ENCODE results near the gene NPAS2. TPM values are rescaled to one million over a fixed set of nuclear protein-coding genes. Genes with fewer than 3 reads are reported as not detected.

Gene NPAS2
- total RNA-seq, 6 donors from 2014 or later: 13.8 to 52.5 (median 23.0) TPM

DNA sequence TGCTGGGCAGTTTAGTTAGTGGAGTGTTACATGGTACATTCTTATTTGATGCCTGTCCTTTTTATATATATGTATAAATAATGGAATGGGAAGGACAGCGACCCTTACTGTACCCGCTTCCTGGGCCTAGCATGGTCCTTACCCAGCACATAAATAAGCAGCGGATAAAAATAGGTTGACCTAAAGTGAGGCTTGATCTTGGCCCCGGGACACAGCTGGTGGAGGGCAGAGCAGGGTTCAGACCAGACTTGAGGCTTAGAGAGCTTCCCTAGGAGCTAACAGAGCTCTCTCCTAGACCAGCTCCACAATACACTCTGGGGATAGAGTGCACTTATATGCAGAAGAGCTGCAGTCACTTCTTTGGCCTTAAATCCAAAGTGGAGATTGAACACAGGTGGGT lies 135.3 kb downstream of the NPAS2 start:
- TF ChIP-seq POLR2AphosphoS5 (IDR thresholded peaks at IDR 0.05): no peak
- TF ChIP-seq POLR2A (IDR thresholded peaks at IDR 0.05): no peak
- DNase-seq (no peak), ATAC-seq (ENCODE audit: low FRiP score in 2 of 2) (no peak)
- H3K4me3 ChIP-seq: no peak overlapping the region
- no peak overlapping the region for H3K27ac ChIP-seq
- peaks cover 5 to 15% (median 10%) of the 10 kb centered on the region in 4 donors for H3K4me1 ChIP-seq
- no peaks in the 10 kb centered on the region for H3K9me3 ChIP-seq
- no peaks in the 10 kb centered on the region for H3K36me3 ChIP-seq
- no peaks in the 10 kb centered on the region for H3K27me3 ChIP-seq
- WGBS, 2 donors: 88 to 90% methylated on average over 4 of the region's 4 CpGs

DNA sequence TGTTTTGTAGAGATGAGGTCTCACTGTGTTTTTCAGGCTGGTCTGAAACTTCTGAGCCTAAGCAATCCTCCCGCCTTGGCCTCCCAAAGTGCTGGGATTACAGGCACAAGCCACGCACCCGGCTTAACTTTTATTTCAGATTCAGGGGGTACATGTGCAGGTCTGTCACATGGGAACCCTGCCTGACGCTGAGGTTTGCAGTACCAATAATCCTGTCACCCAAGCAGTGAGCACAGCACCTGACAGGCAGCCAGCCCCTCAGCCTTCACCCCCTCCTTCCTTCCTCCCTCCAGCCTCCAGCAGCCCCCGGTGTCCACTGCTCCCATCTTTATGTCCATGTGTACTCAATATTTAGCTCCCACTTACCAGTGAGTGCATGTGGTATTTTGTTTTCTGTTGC lies 136.1 kb downstream of the NPAS2 start:
- DNase-seq: no peak
- WGBS, 2 donors: 97 to 100% methylated on average over 5 of the region's 5 CpGs
- Histone ChIP-seq H3K27me3 (no peaks in the 10 kb centered on the region), H3K36me3 (no peaks in the 10 kb centered on the region), H3K4me1 (peaks cover 5 to 15% (median 10%) of the 10 kb centered on the region in 4 donors), H3K4me3 (no peak overlapping the region), H3K27ac (no peak overlapping the region), H3K9me3 (no peaks in the 10 kb centered on the region)
- ATAC-seq (ENCODE audit: low FRiP score in 2 of 2): no peak
- no peak for TF ChIP-seq POLR2AphosphoS5 (IDR thresholded peaks at IDR 0.05)
- no peak for TF ChIP-seq EP300 (IDR thresholded peaks at IDR 0.05)
- TF ChIP-seq, protein P1, sequence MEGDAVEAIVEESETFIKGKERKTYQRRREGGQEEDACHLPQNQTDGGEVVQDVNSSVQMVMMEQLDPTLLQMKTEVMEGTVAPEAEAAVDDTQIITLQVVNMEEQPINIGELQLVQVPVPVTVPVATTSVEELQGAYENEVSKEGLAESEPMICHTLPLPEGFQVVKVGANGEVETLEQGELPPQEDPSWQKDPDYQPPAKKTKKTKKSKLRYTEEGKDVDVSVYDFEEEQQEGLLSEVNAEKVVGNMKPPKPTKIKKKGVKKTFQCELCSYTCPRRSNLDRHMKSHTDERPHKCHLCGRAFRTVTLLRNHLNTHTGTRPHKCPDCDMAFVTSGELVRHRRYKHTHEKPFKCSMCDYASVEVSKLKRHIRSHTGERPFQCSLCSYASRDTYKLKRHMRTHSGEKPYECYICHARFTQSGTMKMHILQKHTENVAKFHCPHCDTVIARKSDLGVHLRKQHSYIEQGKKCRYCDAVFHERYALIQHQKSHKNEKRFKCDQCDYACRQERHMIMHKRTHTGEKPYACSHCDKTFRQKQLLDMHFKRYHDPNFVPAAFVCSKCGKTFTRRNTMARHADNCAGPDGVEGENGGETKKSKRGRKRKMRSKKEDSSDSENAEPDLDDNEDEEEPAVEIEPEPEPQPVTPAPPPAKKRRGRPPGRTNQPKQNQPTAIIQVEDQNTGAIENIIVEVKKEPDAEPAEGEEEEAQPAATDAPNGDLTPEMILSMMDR (IDR thresholded peaks at IDR 0.05): no peak
- TF ChIP-seq POLR2A (IDR thresholded peaks at IDR 0.05): no peak

DNA sequence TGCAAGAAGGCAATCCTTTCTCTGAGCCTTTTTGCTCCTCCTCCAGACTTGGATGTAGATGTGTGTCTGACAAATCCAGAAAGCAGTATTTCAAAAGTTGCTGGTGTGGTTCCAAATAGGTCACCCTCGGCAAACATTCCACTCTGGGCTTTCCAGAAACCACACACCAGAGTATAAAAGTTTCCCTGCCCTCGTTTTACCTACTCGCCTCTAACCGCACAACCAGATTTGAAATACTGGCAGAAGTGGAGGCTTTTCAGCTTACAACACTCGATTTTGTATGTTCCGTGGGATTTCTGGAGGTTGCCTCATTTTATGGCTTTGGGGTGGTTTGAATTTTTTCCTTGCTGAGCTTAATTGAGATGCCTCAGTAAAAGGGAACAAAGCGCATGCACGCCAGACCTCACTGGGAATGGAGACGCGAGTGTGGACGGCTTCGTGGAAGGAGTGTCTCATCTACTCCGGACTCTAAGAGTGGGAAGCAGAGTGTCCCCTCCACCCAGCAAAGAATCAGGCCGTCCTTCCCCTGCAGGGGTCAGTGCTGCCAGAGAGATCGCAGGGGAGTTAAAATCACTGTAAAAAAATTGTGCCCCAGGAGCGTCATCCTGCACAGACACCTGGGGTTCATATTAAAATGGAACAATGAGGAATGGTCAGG lies 138.2 kb downstream of the NPAS2 start:
- peaks cover 5 to 15% (median 10%) of the 10 kb centered on the region in 4 donors for H3K4me1 ChIP-seq
- no peaks in the 10 kb centered on the region for H3K9me3 ChIP-seq
- DNase-seq: peak in 1 of 2 donors; percentile 53
- no peak overlapping the region for H3K4me3 ChIP-seq
- WGBS, 2 donors: 54 to 58% methylated on average over 16 of the region's 16 CpGs
- TF ChIP-seq POLR2AphosphoS5 (IDR thresholded peaks at IDR 0.05) (no peak), EP300 (IDR thresholded peaks at IDR 0.05) (peak in 1 of 4 donors; percentile 52)
- H3K27ac ChIP-seq: peak overlapping the region in 2 of 4 donors; percentile 23 to 30
- peak; percentile 75 to 76 for ATAC-seq (ENCODE audit: low FRiP score in 2 of 2)
- H3K36me3 ChIP-seq: no peaks in the 10 kb centered on the region
- H3K27me3 ChIP-seq: no peaks in the 10 kb centered on the region

DNA sequence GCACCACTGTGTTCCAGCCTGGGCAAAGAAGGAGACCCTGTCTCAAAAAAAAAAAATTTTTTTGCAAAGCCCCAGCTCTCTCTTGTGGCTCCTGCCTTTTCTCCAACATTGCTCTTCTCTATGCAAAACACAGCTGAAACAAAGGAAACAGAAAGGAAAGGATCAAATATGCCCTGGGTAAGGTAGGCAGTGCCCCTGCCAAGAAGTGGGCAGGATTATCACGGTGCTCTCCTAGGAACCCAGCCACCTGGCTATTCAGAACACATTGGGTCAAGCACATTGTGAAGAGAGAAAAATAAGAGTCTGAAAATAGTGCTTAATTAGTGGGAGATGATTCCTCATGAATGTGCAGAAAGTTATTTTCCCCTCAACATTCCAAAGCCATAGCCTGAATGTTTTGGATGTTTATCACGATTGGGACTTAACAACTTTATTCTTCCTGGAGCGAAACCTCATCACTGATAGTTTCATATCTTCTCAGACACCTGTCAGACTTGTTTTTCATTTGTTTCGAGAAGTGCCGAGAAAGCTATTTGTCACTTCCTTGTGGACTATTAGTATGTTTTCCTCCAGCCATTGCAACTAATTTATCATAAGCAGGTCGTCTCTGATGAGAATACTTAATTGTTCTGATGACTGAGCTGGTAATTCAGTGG lies 139.4 kb downstream of the NPAS2 start:
- WGBS, 2 donors: 24 to 32% methylated on average over 6 of the region's 6 CpGs
- H3K4me1 ChIP-seq: peaks cover 5 to 15% (median 10%) of the 10 kb centered on the region in 4 donors
- ATAC-seq (ENCODE audit: low FRiP score in 2 of 2): no peak

DNA sequence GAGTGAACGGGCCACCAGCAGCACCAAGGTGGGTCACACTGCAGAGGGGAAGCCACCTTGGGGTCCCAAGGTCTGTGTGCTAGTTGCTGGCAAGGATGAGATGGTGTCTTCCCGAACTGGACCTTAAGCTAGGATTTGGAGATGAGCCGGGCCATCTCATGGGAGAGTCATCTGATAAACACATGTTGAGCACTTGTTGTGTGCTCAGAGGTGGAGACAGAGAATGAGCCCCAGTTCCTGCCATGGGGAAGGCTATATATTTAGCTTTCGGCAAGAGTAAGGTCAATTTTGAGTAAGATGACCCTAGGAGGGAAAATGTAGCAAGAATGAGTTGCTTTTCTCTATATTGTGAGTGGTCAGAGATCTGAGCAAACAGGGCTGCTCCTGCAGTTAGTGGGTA lies 140.7 kb downstream of the NPAS2 start:
- Histone ChIP-seq H3K36me3 (no peaks in the 10 kb centered on the region), H3K4me3 (no peak overlapping the region), H3K27me3 (no peaks in the 10 kb centered on the region), H3K27ac (no peak overlapping the region), H3K4me1 (peaks cover 5 to 15% (median 10%) of the 10 kb centered on the region in 4 donors), H3K9me3 (no peaks in the 10 kb centered on the region)
- WGBS, 2 donors: 86 to 92% methylated on average over 4 of the region's 4 CpGs
- DNase-seq (no peak), ATAC-seq (ENCODE audit: low FRiP score in 2 of 2) (no peak)
- TF ChIP-seq, protein P1 (IDR thresholded peaks at IDR 0.05): no peak
- no peak for TF ChIP-seq POLR2A (IDR thresholded peaks at IDR 0.05)
- no peak for TF ChIP-seq POLR2AphosphoS5 (IDR thresholded peaks at IDR 0.05)
- no peak for TF ChIP-seq EP300 (IDR thresholded peaks at IDR 0.05)

More for the DNA sequence above, 139.4 kb downstream of the NPAS2 start:
- TF ChIP-seq EP300 (IDR thresholded peaks at IDR 0.05) (no peak), POLR2AphosphoS5 (IDR thresholded peaks at IDR 0.05) (no peak), POLR2A (IDR thresholded peaks at IDR 0.05) (no peak)
- TF ChIP-seq, protein P1 (IDR thresholded peaks at IDR 0.05): no peak
- H3K27ac ChIP-seq: no peak overlapping the region
- H3K9me3 ChIP-seq: no peaks in the 10 kb centered on the region
- DNase-seq: no peak
- H3K27me3 ChIP-seq: no peaks in the 10 kb centered on the region
- H3K36me3 ChIP-seq: no peaks in the 10 kb centered on the region
- no peak overlapping the region for H3K4me3 ChIP-seq

All from upper lobe of left lung (tissue), 6 donors.